A673 (cell line): ENCODE results near the gene PIP4K2A. TPM values are rescaled to one million over a fixed set of nuclear protein-coding genes. Genes with fewer than 3 reads are reported as not detected.

Source experiments
- BruUV-seq: library from RNA; stranded (reverse); fragments of 400-500 nt; replicated peaks from 2 replicates; lab custom pipeline; 2021; lab: Mats Ljungman, UMichigan
- CTCF ChIA-PET: fragments of 300-600 bp; sonication (Branson Sonifier 250); formaldehyde crosslinking; loops from one replicate; lab custom pipeline; 2022; ENCODE audit warnings: antibody characterized with exemption; lab: Charles Lee
- POLR2A ChIA-PET: fragments of 300-600 bp; sonication (Branson Sonifier 250); formaldehyde crosslinking; loops from one replicate; lab custom pipeline; 2022; ENCODE audit warnings: antibody characterized with exemption; ENCODE audit not compliant: low non-redundant PET; lab: Charles Lee
- DNase-seq: peaks from one replicate; pipeline ENCODE4 v3.0.0-alpha.2; 2015; ENCODE audit warnings: low spot score
- H3K27ac ChIP-seq: fragments of 200-600 bp; sonication (generic); 2 replicates; pipeline ENCODE4 v1.5.1; 2016; ENCODE audit warnings: mixed run types, low read depth, mild to moderate bottlenecking, mixed read lengths, antibody characterized with exemption, low read length; ENCODE audit not compliant: poor library complexity, severe bottlenecking
- H3K27me3 ChIP-seq: fragments of 200-600 bp; sonication (generic); replicated peaks from 2 replicates; pipeline ENCODE4 v1.6.1; 2017; ENCODE audit warnings: mixed run types, low read depth, mild to moderate bottlenecking, mixed read lengths, antibody characterized with exemption, low read length; ENCODE audit not compliant: insufficient read depth, poor library complexity
- H3K36me3 ChIP-seq: fragments of 200-600 bp; sonication (generic); 2 replicates; pipeline ENCODE4 v1.6.1; 2016; ENCODE audit warnings: mixed run types, mild to moderate bottlenecking, mixed read lengths, antibody characterized with exemption, low read length; ENCODE audit not compliant: insufficient read depth, poor library complexity, severe bottlenecking
- H3K4me1 ChIP-seq: fragments of 200-600 bp; sonication (generic); 2 replicates; pipeline ENCODE4 v1.6.1; 2017; ENCODE audit warnings: mixed run types, mild to moderate bottlenecking, mixed read lengths, antibody characterized with exemption, low read length; ENCODE audit not compliant: insufficient read depth, poor library complexity, severe bottlenecking
- H3K4me3 ChIP-seq: fragments of 200-600 bp; sonication (generic); 2 replicates; pipeline ENCODE4 v1.5.1; 2016; ENCODE audit warnings: low read depth, mixed run types, mild to moderate bottlenecking, mixed read lengths, low read length; ENCODE audit not compliant: poor library complexity, severe bottlenecking
- H3K9me3 ChIP-seq: fragments of 200-600 bp; sonication (generic); 2 replicates; pipeline ENCODE4 v1.6.1; 2016; ENCODE audit warnings: mixed run types, low read depth, mild to moderate bottlenecking, mixed read lengths, antibody characterized with exemption, low read length; ENCODE audit not compliant: poor library complexity, severe bottlenecking
- EZH2 ChIP-seq: fragments of 200-600 bp; sonication (generic); IDR thresholded peaks from 2 replicates; pipeline ENCODE4 v1.6.1; 2017; ENCODE audit warnings: borderline replicate concordance, low read depth, mild to moderate bottlenecking, mixed read lengths, antibody characterized with exemption, low read length; ENCODE audit not compliant: poor library complexity, severe bottlenecking
- intact Hi-C: fragments of 100-400 bp; cut with micrococcal nuclease; formaldehyde crosslinking; loops from one replicate; pipeline ENCODE4 v1.10.0; 2022; ENCODE audit not compliant: unreplicated experiment
- total RNA-seq: library from RNA; stranded (reverse); gene quantifications from 2 replicates; pipeline ENCODE4 v1.2.3, GENCODE V29; 2021
- TF ChIP-seq, protein P1 (sequence below): fragments of 300-800, 200-600 bp; sonication (generic); conservative IDR thresholded peaks from 2 replicates; pipeline ENCODE4 v1.5.1; 2017; ENCODE audit warnings: low read depth, mild to moderate bottlenecking, antibody characterized with exemption, low read length, moderate library complexity, mixed read lengths

PIP4K2A gene
- total RNA-seq, 1 experiment from 2014 or later: 19.8 TPM

DNA sequence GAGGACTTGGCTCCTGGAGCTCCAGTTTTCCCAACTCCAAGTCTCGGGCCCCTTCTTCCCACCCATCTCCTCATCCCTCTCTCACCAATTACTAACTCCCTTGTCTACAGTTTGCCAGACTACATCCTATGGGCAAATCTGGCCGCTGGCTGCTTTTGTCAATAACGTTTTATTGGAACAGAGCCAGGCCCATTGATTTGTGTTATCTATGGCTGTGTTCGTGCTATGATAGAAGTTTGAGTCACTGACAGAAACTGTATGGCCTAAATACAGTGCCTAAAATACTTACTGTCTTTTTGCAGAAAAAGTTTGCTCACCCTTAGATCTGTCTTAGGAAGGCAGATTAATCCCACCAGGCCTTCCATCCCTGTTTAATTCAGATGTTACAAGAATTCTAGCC is 71.3 kb downstream of the PIP4K2A start:
- intact Hi-C loops: no loop called here
- no TSS peak for BruUV-seq
- POLR2A ChIA-PET: no interaction called here
- Histone ChIP-seq H3K27me3 (no peaks in the 10 kb centered on the region), H3K9me3 (no peaks in the 10 kb centered on the region), H3K36me3 (no peaks in the 10 kb centered on the region), H3K4me3 (no peak overlapping the region), H3K4me1 (peaks cover 11% of the 10 kb centered on the region), H3K27ac (no peak overlapping the region)
- CTCF ChIA-PET: no interaction called here
- no peak for TF ChIP-seq EZH2
- TF ChIP-seq, protein P1, sequence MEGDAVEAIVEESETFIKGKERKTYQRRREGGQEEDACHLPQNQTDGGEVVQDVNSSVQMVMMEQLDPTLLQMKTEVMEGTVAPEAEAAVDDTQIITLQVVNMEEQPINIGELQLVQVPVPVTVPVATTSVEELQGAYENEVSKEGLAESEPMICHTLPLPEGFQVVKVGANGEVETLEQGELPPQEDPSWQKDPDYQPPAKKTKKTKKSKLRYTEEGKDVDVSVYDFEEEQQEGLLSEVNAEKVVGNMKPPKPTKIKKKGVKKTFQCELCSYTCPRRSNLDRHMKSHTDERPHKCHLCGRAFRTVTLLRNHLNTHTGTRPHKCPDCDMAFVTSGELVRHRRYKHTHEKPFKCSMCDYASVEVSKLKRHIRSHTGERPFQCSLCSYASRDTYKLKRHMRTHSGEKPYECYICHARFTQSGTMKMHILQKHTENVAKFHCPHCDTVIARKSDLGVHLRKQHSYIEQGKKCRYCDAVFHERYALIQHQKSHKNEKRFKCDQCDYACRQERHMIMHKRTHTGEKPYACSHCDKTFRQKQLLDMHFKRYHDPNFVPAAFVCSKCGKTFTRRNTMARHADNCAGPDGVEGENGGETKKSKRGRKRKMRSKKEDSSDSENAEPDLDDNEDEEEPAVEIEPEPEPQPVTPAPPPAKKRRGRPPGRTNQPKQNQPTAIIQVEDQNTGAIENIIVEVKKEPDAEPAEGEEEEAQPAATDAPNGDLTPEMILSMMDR: no peak
- DNase-seq: no peak

DNA sequence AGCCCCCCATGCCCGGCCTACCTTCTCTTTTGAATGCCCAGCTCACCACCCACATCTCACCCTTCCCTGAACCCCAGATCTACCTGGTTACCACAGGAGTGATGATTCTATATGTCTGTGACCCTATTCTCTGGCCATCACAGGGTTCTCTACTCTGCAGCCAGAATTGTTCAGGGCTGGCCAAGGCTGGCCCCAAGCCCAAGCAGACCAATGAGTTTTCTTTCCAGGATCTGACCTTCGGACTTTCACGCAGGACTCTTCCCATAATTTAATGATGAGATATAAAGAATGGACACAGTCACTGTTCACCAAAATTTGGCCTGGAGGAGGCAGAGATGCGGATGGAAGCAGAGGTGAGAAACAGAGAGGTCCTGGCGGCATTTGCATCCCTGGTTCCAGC is 72.6 kb downstream of the PIP4K2A start:
- BruUV-seq: no TSS peak
- intact Hi-C loops: no loop called here
- H3K27me3 ChIP-seq: no peaks in the 10 kb centered on the region
- H3K36me3 ChIP-seq: no peaks in the 10 kb centered on the region
- no peaks in the 10 kb centered on the region for H3K9me3 ChIP-seq
- ChIA-PET POLR2A (no interaction called here), CTCF (no interaction called here)
- DNase-seq: no peak
- H3K4me3 ChIP-seq: no peak overlapping the region
- no peak for TF ChIP-seq EZH2
- no peak overlapping the region for H3K27ac ChIP-seq
- no peaks in the 10 kb centered on the region for H3K4me1 ChIP-seq

DNA sequence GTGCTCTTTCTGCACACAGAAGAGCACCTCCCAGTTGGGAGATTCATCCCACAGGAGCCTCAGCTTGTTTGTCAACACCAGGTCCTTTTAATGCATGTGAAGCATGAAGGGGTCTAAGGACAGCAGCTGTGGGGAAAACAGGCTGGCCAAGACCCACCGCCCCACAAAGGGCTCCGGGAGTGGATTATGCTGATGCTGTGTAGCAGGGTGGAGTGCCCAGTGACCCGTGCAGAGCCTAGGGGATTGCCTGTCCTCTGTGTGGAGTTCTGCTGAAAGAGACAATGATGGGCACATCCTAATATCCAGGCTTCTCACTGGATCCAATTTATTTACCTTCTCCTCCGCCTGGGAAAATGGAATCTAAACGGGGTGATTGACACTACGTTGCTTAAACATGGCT is 74.0 kb downstream of the PIP4K2A start:
- intact Hi-C loops: no loop called here
- Histone ChIP-seq H3K27me3 (no peaks in the 10 kb centered on the region), H3K27ac (no peak overlapping the region), H3K4me3 (no peak overlapping the region), H3K9me3 (no peaks in the 10 kb centered on the region), H3K36me3 (no peaks in the 10 kb centered on the region), H3K4me1 (no peaks in the 10 kb centered on the region)
- no peak for DNase-seq
- CTCF ChIA-PET: interaction anchor here (0.6 kb wide), 1 partner anchor 117 kb away, joined by 6 read pairs; no protein-coding TSS in a partner anchor
- POLR2A ChIA-PET: no interaction called here
- BruUV-seq: no TSS peak
- TF ChIP-seq EZH2: no peak
- TF ChIP-seq, protein P1: no peak

DNA sequence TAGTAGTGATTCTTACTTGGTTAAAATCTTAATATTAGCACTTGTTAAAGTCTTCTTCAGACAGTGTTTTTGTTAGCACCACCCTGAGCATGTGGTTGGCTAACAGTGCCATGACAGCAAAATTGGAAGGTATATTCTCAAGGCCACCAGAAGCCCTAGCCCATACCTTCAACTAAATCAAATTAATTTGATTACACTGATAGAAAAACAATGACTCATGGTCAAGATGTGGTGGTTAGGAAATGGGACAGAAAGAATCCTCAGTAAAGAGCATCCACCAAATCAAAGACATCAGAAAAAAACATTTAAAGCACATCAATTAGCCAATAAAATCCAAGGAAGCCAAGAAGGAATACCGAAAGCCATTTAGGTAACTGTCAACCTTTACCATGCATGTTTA is 75.5 kb downstream of the PIP4K2A start:
- TF ChIP-seq EZH2: no peak
- TF ChIP-seq, protein P1: no peak
- intact Hi-C loops: no loop called here
- H3K27me3 ChIP-seq: no peaks in the 10 kb centered on the region
- H3K36me3 ChIP-seq: no peaks in the 10 kb centered on the region
- no peaks in the 10 kb centered on the region for H3K9me3 ChIP-seq
- no peaks in the 10 kb centered on the region for H3K4me1 ChIP-seq
- no peak overlapping the region for H3K27ac ChIP-seq
- CTCF ChIA-PET: no interaction called here
- POLR2A ChIA-PET: no interaction called here
- no peak overlapping the region for H3K4me3 ChIP-seq
- DNase-seq: no peak
- BruUV-seq: no TSS peak
